NCI-H1048 (cell line): ENCODE measurements around the gene DHRS2.

Source experiments
- DNase-seq: peaks from one replicate; lab custom pipeline; 2025; lab: John Stamatoyannopoulos, UW

DHRS2 gene

GRCh38 chr14:23612802-23613201 lies 23.4 kb upstream of the DHRS2 start:
- DNase-seq, result no peak

GRCh38 chr14:23613242-23614070 lies 22.7 kb upstream of the DHRS2 start:
- no peak for DNase-seq

GRCh38 chr14:23614395-23614828 lies 21.8 kb upstream of the DHRS2 start:
- no peak for DNase-seq

- no peak for DNase-seq
These were observed 20.3 kb upstream of the DHRS2 start for GRCh38 chr14:23615856-23616255.

GRCh38 chr14:23617539-23617938 lies 18.6 kb upstream of the DHRS2 start:
- no peak for DNase-seq

- no peak for DNase-seq
These were observed 17.7 kb upstream of the DHRS2 start for GRCh38 chr14:23618415-23618988.

GRCh38 chr14:23620177-23620702 lies 15.9 kb upstream of the DHRS2 start:
- DNase-seq, result no peak

- DNase-seq, result no peak
These were observed 14.8 kb upstream of the DHRS2 start for GRCh38 chr14:23621204-23621931.

GRCh38 chr14:23621932-23622730 lies 14.0 kb upstream of the DHRS2 start:
- no peak for DNase-seq

GRCh38 chr14:23622990-23623389 lies 13.2 kb upstream of the DHRS2 start:
- DNase-seq, result no peak

GRCh38 chr14:23623962-23624361 lies 12.2 kb upstream of the DHRS2 start:
- DNase-seq, result no peak

GRCh38 chr14:23624830-23625404 lies 11.2 kb upstream of the DHRS2 start:
- DNase-seq, result no peak

- no peak for DNase-seq
These were observed 9.2 kb upstream of the DHRS2 start for GRCh38 chr14:23626946-23627345.

- DNase-seq, result no peak
These were observed 8.2 kb upstream of the DHRS2 start for GRCh38 chr14:23627961-23628360.

GRCh38 chr14:23629204-23629603 lies 7.0 kb upstream of the DHRS2 start:
- no peak for DNase-seq

GRCh38 chr14:23629832-23630396 lies 6.2 kb upstream of the DHRS2 start:
- no peak for DNase-seq

- DNase-seq, result no peak
These were observed 5.5 kb upstream of the DHRS2 start for GRCh38 chr14:23630687-23631086.

- no peak for DNase-seq
These were observed 4.9 kb upstream of the DHRS2 start for GRCh38 chr14:23631234-23631633.

- DNase-seq, result no peak
These were observed 4.3 kb upstream of the DHRS2 start for GRCh38 chr14:23631702-23632460.

GRCh38 chr14:23632461-23633159 lies 3.6 kb upstream of the DHRS2 start:
- no peak for DNase-seq
